Endothelial cell of umbilical vein (primary cell): ENCODE data around the gene C1orf226. TPM values are rescaled to one million over a fixed set of nuclear protein-coding genes. Genes with fewer than 3 reads are reported as not detected.

Experiments used
- BruUV-seq: library from RNA; stranded (reverse); fragments of 400-500 nt; replicated peaks from 2 replicates; lab custom pipeline; 2021; lab: Mats Ljungman, UMichigan
- CTCF ChIA-PET: fragments of 300-600, 350-600 bp; sonication (Branson Sonifier 250); formaldehyde crosslinking; loops from one replicate; lab custom pipeline; 2021; ENCODE audit warnings: antibody characterized with exemption, inconsistent platforms; lab: Charles Lee
- POLR2A ChIA-PET: fragments of 300-600, 350-600 bp; sonication (Branson Sonifier 250); formaldehyde crosslinking; loops from one replicate; lab custom pipeline; 2021; ENCODE audit warnings: antibody characterized with exemption, inconsistent platforms; lab: Charles Lee
- DNase-seq: peaks from one replicate; pipeline ENCODE4 v3.0.0-alpha.2; 2011; ENCODE audit warnings: low read depth, low spot score
- FAIRE-seq: peaks from 2 replicates; lab custom pipeline; 2011; peaks lifted over from hg19 to GRCh38; lab: Jason Lieb, UNC
- H2AFZ ChIP-seq: 2 replicates; pipeline ENCODE4 v1.6.0; 2012; ENCODE audit warnings: low read depth, low read length, control low read depth, inconsistent platforms
- H3K27ac ChIP-seq: 2 replicates; pipeline ENCODE4 v1.5.1; 2011; ENCODE audit warnings: low read depth, mild to moderate bottlenecking, control low read depth, low read length, moderate library complexity; ENCODE audit not compliant: insufficient read depth
- H3K27me3 ChIP-seq, 2 experiments: 2 replicates each; pipeline versions ENCODE4 v1.6.0 to v1.6.1; 2011; ENCODE audit warnings: low read length in 2 of 2, mixed read lengths in 1 of 2; ENCODE audit not compliant: control insufficient read depth in 2 of 2, insufficient read depth in 2 of 2
- H3K36me3 ChIP-seq, 2 experiments: 2 replicates in 1 of 2; 3 replicates in 1 of 2; pipeline ENCODE4 v1.5.1; 2011; ENCODE audit warnings: low read length in 2 of 2, mild to moderate bottlenecking in 1 of 2, moderate library complexity in 1 of 2; ENCODE audit not compliant: control insufficient read depth in 2 of 2, insufficient read depth in 2 of 2; ENCODE audit errors: extremely low read depth in 1 of 2
- H3K4me1 ChIP-seq: 3 replicates; pipeline ENCODE4 v1.5.1; 2011; ENCODE audit warnings: mild to moderate bottlenecking, low read length; ENCODE audit not compliant: control insufficient read depth, insufficient read depth; ENCODE audit errors: extremely low read depth
- H3K4me2 ChIP-seq: 2 replicates; pipeline ENCODE4 v1.6.1; 2011; ENCODE audit warnings: low read length, control low read depth, mixed read lengths; ENCODE audit not compliant: insufficient read depth
- H3K4me3 ChIP-seq, 3 experiments: fragments of 200-600 bp in 1 of 3; sonication (generic), shearing (Covaris generic) in 1 of 3; replicated peaks in 1 of 3; 2 replicates each; pipeline ENCODE4 v1.5.1; 2011 to 2016; ENCODE audit warnings: control low read depth in 3 of 3, low read length in 3 of 3, mild to moderate bottlenecking in 2 of 3, inconsistent platforms in 1 of 3, low read depth in 1 of 3, moderate library complexity in 1 of 3; ENCODE audit not compliant: insufficient read depth in 1 of 3
- H3K79me2 ChIP-seq: 2 replicates; pipeline ENCODE4 v1.6.0; 2012; ENCODE audit warnings: low read length, inconsistent platforms; ENCODE audit not compliant: control insufficient read depth, insufficient read depth
- H3K9ac ChIP-seq: replicated peaks from 2 replicates; pipeline ENCODE3; 2011; ENCODE audit warnings: low read length, control low read depth; ENCODE audit not compliant: insufficient read depth; ENCODE audit errors: extremely low read depth
- H3K9me1 ChIP-seq: replicated peaks from 3 replicates; pipeline ENCODE4 v1.6.0; 2011; ENCODE audit warnings: mild to moderate bottlenecking, low read length; ENCODE audit not compliant: control insufficient read depth, insufficient read depth; ENCODE audit errors: extremely low read depth
- H3K9me3 ChIP-seq: replicated peaks from 2 replicates; pipeline ENCODE4 v1.5.1; 2012; ENCODE audit warnings: low read length, inconsistent platforms; ENCODE audit not compliant: control insufficient read depth, insufficient read depth
- H4K20me1 ChIP-seq: replicated peaks from 2 replicates; pipeline ENCODE3; 2011; ENCODE audit warnings: mild to moderate bottlenecking, low read length; ENCODE audit not compliant: control insufficient read depth, insufficient read depth; ENCODE audit errors: extremely low read depth
- CTCF ChIP-seq, 2 donors: IDR thresholded peaks; 1 replicate in 1 of 2; 2 replicates in 1 of 2; pipeline ENCODE4 v1.5.1; 2011; ENCODE audit warnings: low read length in 2 of 2, mild to moderate bottlenecking in 2 of 2, moderate library complexity in 2 of 2, control low read depth in 1 of 2, inconsistent platforms in 1 of 2, low read depth in 1 of 2; ENCODE audit not compliant: insufficient read depth in 1 of 2; ENCODE audit errors: extremely low read depth in 1 of 2
- EZH2 ChIP-seq: IDR thresholded peaks from 2 replicates; pipeline ENCODE4 v1.6.1; 2012; ENCODE audit warnings: borderline replicate concordance, low read depth, mild to moderate bottlenecking, moderate library complexity, low read length, inconsistent platforms; ENCODE audit not compliant: severe bottlenecking
- FOS ChIP-seq: IDR thresholded peaks from 2 replicates; pipeline ENCODE4 v1.6.1; 2011; ENCODE audit warnings: mild to moderate bottlenecking, low read length, moderate library complexity, borderline replicate concordance; ENCODE audit not compliant: insufficient read depth
- GATA2 ChIP-seq: IDR thresholded peaks from 2 replicates; pipeline ENCODE4 v1.7.0; 2011; ENCODE audit warnings: low read depth, mild to moderate bottlenecking, moderate library complexity, mixed read lengths, low read length; ENCODE audit not compliant: insufficient read length, insufficient read depth
- JUN ChIP-seq: IDR thresholded peaks from 2 replicates; pipeline ENCODE4 v1.6.1; 2011; ENCODE audit warnings: borderline replicate concordance, low read depth; ENCODE audit not compliant: insufficient read length, insufficient read depth
- MAX ChIP-seq: IDR thresholded peaks from 2 replicates; pipeline ENCODE4 v1.6.1; 2011; ENCODE audit not compliant: insufficient read depth, insufficient read length
- MYC ChIP-seq: IDR thresholded peaks from one replicate; pipeline ENCODE4 v1.6.1; 2011; ENCODE audit warnings: mild to moderate bottlenecking, low read depth, low read length
- POLR2A ChIP-seq: IDR thresholded peaks from 2 replicates; pipeline ENCODE4 v1.6.1; 2012; ENCODE audit warnings: low read depth, mild to moderate bottlenecking, control low read depth, low read length
- POLR2AphosphoS5 ChIP-seq: IDR thresholded peaks from 2 replicates; pipeline ENCODE4 v1.6.1; 2012; ENCODE audit warnings: low read depth, mild to moderate bottlenecking, control low read depth, low read length, moderate library complexity; ENCODE audit not compliant: insufficient read depth
- dilution Hi-C: fragments of 300-500 bp; cut with MboI; formaldehyde crosslinking; loops from one replicate; pipeline ENCODE4 v1.15.0; 2019; ENCODE audit warnings: low sequenced_read_pairs; ENCODE audit not compliant: extremely low pct_ligation_motif_present
- intact Hi-C: fragments of 100-400 bp; cut with micrococcal nuclease; formaldehyde crosslinking; loops from one replicate; pipeline ENCODE4 v1.10.0; 2022
- polyA plus RNA-seq, 4 experiments: library from polyadenylated mRNA; depleted of rRNA in 3 of 4; stranded (reverse) in 3 of 4; unstranded in 1 of 4; fragments of >200 nt; gene quantifications; 2 replicates each; pipeline versions ENCODE4 v1.2.1 to v1.2.3, GENCODE V29; 2011 to 2012; ENCODE audit warnings: missing spikeins in 1 of 4
- total RNA-seq: library from RNA; stranded (reverse); gene quantifications from 2 replicates; pipeline ENCODE4 v1.2.3, GENCODE V29; 2021

C1orf226 gene
- total and polyA plus RNA-seq, 2 donors (not counting 3 experiments of a cell fraction or from before 2014, with no cell fraction given), result 2.5 to 4.2 TPM

GRCh38 chr1:162385702-162386101 lies 4.2 kb downstream of the C1orf226 start:
- H3K4me2 ChIP-seq, result no peak overlapping the region
- no TSS peak for BruUV-seq
- no peak for DNase-seq
- no peak overlapping the region for H3K9ac ChIP-seq
- H2AFZ ChIP-seq, result no peak overlapping the region
- TF ChIP-seq JUN (no peak), MYC (no peak), POLR2AphosphoS5 (no peak), FOS (no peak), EZH2 (no peak), GATA2 (no peak), CTCF (IDR thresholded peaks at IDR 0.05; ENCODE audit: extremely low read depth in 1 of 2, insufficient read depth in 1 of 2, low read depth in 1 of 2, low read length in 2 of 2) (no peak), MAX (no peak), POLR2A (no peak)
- POLR2A ChIA-PET, result no interaction called here
- H3K36me3 ChIP-seq, result peaks cover 0 to 3% of the 10 kb centered on the region in 2 experiments
- no peak for FAIRE-seq
- no peaks in the 10 kb centered on the region for H3K27me3 ChIP-seq
- no peak overlapping the region for H3K4me3 ChIP-seq
- no peaks in the 10 kb centered on the region for H3K9me1 ChIP-seq
- H3K27ac ChIP-seq, result no peak overlapping the region
- CTCF ChIA-PET, result interaction anchor here (1.2 kb wide), 2 partner anchors 28 to 329 kb away, joined by 4 to 5 read pairs; no protein-coding TSS in a partner anchor
- no peaks in the 10 kb centered on the region for H4K20me1 ChIP-seq
- intact Hi-C loops (no loop called here), dilution Hi-C loops (no loop called here)
- no peaks in the 10 kb centered on the region for H3K9me3 ChIP-seq
- H3K4me1 ChIP-seq, result no peaks in the 10 kb centered on the region
- H3K79me2 ChIP-seq, result no peaks in the 10 kb centered on the region
